ENCODE data around the gene FAM162A.

GRCh38 chr3:122351612-122352011, 32.4 kb upstream of the FAM162A start:
- TF ChIP-seq POLR2AphosphoS5 (IDR thresholded peaks at IDR 0.05; ENCODE audit: low read depth, low read length), result no peak
- TF ChIP-seq FOXP2 (optimal IDR thresholded peaks at IDR 0.05; ENCODE audit: borderline replicate concordance, extremely low read depth, extremely low read length, insufficient read depth), result no peak
